ENCODE data around the gene ENOX1.

ENOX1 gene

DNA sequence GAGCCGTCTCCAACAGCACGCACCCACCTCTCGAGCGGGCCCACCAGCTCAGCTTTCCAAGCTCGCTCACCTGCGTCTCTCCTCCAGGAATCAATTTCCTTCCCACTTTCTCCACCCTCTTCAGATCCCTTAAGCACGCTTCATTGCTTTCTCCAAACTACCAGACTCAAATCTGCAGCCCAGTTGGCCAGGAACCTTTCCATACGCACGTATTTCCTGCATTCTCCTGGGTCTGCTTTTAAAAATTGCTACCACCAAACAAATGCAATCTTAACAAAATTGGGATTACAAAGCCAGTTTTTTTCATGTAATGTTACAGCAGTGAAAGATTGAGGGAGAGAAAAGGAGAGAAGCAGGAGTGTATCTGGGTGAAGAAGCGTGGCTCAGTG is 1.5 kb downstream of the ENOX1 start:
- DNase-seq: no peak

DNA sequence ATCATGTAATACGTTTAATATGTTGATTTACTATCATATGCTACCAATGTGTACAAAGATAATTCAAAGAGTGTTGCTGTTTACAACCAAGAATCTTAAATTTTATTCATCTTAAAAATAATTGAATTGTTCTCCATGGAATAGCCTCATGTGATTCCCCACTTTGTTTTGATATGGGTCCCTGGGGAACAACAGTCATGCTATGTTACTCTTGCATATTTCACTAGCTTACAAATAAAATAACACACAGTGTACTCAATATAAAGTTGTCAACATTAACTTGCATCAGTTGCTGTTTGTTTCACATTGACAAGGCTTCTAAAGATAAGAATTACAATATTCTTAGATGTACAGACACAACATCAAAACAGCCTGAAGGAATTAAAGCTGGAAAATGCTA is 2.3 kb downstream of the ENOX1 start:
- no peak for DNase-seq

DNA sequence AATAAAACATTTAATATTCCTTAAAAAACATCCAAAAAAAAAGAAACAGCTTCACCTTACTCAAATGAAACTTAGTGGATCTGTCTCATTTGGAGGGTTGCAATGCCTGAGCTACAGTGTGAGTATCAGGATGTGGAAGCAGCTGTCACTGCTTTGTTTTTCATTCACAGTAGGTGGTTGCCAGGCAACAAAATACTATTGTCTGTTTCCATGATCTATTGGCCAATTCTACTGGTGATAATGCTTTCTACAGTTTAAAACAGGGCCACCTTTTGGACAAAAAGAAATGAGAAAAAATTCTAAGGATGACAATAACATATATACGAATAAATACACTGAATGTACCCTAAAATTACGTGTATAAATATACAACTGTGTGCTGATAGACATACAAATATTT is 3.0 kb downstream of the ENOX1 start:
- peak; percentile 78 for DNase-seq

DNA sequence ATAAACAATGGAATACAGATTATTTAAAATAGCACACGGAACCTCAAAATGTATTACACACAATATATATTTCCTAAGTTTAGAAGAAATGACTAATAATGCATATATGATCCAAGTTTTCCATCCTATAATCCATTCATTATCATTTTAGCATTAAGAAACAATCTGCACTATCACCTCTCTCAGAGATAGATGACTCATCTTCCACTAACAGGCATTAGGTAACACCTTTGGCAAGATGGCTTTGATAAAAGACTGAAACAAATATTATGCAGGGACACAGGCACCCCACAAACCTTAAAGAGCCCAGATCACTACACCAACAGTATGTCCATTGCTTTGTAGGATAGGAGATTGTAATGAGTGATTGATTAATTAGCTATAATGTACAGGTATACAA is 4.1 kb downstream of the ENOX1 start:
- no peak for DNase-seq

DNA sequence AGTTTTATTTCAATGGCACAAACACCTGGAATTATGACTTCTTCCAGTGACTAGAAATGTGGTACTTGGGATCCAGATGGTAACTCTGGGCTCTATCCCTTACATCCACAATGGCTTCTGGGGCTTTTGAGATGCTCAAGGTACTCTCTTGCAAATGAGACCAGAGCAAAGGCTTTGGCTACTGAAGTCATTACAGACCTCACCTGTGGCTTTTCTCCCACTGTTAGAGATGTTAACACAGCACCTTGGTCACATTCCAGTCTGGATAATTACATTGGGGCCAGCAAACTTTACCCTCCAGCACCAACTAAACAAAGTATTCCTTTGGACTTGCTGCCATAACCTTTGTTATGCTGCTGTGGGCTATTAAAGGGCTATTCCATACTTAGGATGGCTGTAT is 6.1 kb downstream of the ENOX1 start:
- DNase-seq: no peak

DNA sequence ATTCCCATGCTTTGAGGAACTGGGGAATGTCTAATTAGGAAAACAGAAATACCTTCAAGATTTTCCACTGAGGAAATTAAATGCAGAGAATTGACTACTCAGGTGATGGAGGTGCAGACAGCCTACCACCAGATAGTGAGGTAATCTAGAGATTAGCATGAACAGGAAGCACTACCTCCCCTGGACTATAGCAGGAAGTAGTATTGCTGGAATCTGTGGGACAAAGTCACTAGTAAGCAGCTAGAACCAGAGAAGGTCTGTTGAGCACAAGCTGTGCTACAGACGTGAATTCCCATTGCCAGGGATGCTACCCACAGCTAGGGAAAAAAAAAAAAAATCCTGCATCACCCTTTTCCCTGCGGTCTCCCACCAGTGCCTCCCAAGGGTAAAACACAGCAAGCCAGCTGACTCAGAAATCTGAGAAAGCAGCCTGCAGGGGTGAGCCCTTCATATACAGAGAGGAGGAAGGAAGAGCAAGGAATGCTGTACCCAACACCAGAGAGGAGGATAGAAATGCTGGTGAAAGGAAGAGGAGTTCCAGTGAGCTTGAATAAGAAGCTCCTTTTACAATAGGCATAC is 10.2 kb downstream of the ENOX1 start:
- DNase-seq: no peak

DNA sequence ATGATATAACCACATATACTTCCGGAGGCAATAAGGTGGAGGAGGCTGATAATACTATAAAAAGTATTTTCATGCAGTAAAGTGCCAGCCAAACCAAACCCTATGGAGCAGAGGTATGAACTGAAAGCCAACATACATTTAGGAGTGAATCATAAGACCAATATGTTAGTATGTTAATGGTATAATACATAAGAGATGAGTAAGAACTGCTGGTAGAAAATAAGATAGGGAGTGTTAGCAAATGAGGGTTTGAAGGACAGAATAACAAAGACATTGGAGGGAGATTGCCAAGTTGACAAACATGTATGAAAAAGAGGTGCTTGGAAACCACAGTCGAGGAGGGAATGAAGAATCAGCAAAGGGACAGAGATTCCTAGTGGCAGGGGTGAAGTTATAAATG is 10.8 kb downstream of the ENOX1 start:
- DNase-seq: no peak

DNA sequence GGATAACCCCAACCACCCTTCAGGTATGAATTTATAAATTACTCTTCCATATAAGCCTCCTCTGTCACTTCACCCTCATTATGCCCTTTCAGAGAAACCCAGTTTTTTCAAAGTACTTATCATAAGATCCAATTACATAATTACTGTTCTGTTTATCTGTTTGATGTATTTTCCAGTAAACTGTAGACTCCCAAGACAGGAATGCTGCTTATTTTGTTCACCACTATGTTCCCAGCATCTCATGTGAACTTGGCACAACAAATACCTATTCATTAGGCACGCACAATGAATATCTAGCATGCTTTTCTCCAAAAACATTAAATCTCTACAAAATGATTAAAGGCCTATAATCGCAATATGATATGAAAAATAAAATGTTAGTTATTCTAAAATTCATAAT is 13.2 kb downstream of the ENOX1 start:
- DNase-seq: no peak

DNA sequence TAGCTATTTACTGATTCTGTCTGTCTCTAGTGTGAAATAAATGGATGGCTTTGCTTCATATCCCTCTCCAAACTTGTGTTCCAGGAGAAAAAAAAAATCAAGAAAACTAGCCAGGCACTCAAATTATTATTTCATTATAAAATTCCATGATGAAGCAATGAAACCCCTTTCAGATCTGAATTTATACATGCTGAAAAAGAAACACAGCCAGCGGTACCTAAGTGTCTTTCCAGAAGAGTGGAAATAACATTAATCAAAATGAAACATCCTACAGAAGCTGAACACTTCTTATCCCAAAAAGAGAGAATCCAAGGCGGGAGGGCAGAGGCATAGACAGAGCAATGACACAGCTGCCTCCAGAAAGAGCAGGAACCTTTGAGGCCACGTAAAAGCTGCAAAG is 15.9 kb downstream of the ENOX1 start:
- no peak for DNase-seq

DNA sequence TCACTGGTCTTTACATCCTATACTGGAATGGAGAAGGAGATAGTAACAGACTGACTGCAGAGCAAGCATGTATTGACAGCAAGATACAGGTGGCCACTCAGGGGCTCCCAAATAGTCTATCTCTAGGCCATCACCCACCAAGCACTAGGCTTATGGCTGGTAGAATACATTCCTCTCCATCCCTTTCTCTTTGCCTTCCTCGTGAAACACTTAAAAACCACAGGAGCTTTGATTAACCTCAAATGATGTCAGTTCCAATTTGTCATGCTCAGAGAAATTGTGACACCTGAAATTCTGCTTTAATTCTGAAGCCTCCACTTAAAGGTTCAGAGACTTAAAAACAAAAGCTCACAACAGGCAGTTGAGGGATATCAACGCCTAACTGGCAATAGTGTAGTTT is 17.2 kb downstream of the ENOX1 start:
- no peak for DNase-seq

DNA sequence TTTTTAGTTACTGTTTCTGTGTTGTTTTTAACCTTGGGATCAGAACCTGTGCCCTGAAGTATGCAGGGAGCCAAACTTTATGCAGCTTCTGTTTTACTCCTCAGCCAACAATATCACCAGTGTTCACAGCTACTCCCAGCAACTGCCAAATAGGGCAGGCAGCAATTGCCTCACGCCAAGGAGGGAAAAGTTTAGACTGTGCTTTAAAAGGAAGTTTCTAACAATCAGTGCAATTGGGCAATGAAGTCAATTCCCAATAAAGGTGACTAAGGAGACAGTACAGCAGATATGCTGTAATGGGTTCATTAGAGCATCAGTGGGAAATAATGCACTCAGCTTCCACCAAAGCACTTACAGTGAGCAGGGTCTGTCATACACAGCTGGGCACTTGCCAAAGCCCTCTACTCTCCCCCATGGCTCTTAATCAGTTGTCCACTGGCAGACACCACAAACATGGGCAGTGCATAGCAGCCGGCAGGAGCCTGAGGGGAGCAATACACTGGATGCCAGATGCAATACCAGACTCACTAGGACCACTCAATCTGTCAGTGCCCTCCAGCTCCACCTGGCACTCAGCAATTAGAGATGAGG is 19.3 kb downstream of the ENOX1 start:
- no peak for DNase-seq

DNA sequence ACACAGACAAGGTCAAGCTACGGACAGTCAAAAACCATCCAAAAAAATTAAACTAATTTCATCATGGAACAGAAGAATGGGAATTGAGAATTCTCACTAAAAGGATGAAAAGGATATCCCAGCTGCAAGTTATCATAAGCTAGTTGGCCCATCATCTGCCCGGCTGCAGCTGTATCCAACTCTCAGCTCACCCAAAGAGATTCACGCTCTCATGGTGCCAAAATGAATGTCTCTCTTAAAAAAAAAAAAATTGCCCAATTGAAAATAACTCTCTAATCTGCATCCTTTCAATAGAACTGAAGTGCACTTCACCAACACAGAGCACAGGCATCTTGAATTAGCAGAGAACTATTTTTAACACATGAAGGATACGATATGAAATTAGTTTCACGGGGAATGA is 20.0 kb downstream of the ENOX1 start:
- no peak for DNase-seq

DNA sequence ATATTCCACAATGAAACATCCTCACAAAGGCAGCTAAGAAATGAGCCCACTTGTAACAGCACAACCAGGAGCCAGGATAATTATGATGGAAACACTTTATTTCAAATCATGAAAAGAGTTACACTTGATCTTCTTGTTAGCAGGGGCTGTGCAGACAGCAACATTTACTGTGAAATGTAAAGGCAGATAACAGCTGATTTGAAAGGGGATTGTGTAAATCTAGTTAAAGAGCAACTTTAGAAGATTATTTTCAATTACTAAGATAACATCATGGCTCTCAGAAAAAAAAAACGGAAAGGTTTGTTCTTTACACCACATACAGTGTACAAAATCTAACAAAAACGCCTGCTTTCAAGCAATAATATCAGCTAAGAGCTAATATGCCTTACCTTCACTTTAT is 22.4 kb downstream of the ENOX1 start:
- DNase-seq: no peak

DNA sequence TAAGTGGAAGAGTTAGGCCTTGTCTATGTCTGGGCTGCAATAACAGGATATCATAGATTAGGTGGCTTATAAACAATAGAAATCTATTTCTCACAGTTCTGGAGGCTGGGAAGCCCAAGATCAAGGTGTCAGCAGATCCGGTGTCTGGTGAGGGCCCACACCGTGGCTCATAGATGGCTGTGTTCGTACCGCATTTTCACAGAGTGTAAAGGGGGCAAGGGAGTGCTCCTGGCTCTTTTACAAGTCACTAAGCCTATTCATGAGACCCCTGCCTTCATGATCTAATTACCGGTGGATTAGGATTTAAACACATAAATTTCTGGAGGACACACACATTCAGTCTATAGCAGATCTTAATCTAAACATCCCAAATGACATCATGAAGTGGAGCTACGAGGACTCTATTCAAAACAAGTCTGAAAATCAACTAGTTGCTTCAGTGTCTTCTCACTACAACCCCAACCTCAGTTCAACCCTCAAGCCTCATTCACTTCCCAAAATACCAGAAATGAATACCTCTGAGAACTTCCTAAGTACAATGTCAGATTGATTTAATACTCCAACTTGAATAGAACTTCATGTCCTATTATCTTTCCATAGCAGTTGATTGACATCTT is 23.5 kb downstream of the ENOX1 start:
- DNase-seq: no peak

DNA sequence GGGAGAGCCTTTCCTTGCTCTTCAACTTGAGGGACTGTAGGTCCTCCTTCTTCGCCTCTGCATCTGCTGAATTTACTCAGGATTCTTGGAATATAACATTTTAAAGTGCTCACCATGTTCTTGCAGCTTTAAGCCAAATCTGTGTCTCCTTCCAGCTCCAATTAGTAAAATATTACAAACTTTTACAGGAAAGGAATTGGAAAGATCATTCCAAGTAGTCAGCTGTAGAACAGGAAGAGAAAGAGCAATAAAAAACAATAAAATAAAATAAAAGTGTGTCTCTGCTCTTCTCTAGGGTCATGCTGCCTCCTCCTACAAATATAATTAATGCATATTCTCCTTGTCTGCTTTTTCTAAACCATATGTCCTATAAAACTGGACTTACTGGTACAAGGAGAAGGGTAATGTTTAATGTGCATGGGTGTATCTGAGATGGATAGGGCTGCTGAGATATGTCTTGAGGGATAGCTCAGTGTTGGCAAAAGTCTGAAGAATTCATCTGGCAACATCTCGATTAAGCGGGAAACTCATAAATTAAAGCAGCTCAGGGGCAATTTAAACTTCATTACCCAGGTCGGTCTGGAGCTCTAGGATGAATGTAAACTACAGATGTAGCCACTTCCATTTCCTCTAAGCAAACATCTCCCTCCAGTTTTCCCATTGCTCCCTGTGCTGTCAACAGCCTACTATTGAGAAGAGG is 25.0 kb downstream of the ENOX1 start:
- no peak for DNase-seq

DNA sequence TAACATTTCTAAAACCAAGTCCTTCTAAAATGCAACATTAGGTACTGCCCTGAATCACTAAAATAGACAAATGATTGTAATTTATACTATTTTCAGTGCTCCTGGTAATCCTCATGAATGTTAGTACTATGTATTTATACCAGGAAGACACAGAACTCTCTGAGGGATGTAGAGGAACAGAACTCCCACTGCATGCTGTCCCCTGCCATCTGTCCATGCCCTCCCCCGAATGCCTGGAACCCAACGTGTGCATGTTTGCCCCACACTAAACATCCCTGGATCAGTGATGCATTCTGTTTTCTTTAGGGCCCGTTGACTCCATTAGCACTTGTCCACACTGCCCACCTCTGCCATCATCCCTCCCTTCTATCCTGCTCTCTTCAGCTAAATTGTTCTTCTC is 26.5 kb downstream of the ENOX1 start:
- DNase-seq: no peak

DNA sequence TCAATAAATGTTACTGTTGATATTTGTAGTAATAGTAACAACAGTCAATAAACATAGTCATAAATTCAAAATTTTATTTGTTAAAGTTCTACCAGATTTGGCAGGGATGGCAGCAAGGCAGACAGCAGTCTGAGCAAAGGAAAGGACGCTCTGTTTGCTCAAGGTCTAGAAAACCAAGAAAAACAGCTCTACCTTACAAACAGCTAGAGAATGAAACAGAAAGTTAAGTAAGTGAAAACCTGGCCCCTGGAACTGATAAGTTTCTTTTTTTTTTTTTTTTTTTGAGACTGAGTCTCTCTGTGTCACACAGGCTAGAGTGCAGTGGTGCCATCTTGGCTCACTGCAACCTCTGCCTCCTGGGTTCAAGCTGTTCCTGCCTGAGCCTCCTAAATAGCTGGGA is 27.9 kb downstream of the ENOX1 start:
- DNase-seq: no peak

DNA sequence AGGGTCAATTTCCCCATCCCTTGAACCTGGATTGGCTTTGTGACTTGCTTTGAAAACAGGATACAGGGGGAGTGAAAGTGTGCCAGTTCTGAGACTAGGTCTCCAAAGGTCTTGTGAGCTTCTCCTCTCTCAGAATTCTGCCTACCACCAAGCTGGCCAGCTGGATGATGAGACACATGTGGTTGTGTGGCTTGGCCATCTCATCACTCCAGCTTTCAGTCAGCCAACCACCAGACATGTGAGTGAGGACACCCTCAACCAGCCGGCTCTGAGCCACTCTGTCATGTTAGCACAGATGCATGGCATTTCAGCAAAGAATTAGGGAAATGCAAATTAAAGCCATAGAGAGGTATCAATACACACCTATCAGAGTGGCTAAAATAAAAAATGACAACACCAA is 29.5 kb downstream of the ENOX1 start:
- DNase-seq: no peak

DNA sequence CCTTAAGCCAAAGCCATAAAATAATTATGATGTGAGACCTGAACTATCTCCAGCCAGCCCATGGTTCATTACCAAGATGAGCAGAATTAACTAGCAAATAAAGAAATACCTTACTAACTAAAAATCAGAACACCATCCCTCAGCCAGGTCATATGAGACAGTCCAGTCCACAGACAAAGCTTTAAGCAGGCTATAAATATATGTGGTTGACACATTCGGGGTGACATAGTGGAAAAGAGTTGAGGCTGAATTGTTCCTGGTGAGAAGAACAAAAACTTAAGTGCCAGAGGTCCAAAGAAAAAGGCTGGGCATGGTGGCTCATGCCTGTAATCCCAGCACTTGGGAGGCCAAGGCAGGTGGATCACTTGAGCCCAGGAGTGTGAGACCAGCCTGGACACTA is 30.9 kb downstream of the ENOX1 start:
- DNase-seq: no peak

DNA sequence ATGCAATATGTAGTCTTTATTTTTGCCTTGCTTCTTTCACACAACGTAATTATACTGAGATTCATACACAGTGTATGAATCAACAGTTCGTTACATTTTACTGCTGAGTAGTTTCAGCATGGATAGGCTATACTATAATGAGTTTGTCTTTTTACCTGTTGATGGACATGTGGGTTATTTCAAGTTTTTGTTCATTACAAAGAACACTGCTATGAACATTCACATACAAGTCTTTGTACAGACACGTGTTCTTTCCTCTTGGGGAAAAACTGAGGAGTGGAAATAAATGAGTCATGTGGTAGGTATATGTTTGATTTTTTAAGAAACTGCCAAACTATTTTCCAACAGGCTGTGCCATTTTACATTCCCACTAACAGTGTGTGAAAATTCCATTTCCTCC is 35.1 kb downstream of the ENOX1 start:
- no peak for DNase-seq

DNA sequence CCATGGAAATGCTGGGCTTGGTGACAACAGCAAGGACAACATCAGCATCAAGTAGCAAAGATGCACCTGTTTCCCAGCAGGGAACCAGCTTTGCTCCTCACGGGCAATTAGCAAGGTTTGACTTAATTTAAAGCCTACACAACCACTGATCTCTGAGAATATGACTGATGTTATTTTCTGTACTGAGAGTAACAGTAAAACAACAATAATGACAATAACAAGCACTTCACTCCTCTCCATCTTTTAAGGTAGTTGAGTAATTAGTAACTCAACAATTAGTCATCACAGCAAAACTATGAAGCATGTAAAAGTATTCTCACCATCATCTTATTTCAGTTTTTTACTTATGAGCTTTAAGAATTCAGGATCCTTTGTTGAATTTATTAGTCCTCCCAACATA is 37.3 kb downstream of the ENOX1 start:
- DNase-seq: no peak

DNA sequence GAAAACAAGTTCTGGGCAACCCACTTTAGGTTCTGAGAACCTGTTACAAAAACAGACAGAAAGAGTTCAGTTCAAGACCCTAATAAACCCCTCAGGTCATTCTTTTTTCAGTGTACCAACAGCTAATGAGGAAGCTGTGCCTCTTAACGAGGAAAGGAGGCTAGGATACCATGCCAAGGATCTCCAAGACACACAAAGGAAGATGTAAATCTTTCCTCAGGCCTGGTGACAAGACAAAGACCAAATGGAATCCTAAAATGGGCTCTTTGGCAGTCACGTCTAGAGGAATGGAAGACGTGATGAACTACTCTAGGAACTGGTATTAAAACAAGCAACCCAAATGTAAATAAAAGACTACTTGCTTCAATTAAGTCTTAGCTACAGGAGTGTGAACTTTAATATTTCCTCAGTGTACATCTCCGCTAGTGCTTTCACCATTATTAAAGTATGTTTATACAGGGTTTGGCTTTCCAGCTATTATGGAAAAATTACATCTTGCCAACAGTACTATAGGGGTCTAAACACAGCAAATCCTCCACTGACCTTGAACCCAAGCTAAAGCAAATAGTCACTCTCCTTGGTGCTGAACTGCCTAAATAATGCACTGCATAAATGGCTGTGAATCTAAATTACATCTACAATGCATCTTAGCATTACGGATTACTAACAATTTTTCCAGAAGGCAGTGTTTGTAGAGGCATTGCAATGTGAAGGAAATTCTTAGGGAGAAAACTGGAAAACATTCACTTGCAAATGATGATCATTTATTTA is 42.3 kb downstream of the ENOX1 start:
- DNase-seq: no peak

DNA sequence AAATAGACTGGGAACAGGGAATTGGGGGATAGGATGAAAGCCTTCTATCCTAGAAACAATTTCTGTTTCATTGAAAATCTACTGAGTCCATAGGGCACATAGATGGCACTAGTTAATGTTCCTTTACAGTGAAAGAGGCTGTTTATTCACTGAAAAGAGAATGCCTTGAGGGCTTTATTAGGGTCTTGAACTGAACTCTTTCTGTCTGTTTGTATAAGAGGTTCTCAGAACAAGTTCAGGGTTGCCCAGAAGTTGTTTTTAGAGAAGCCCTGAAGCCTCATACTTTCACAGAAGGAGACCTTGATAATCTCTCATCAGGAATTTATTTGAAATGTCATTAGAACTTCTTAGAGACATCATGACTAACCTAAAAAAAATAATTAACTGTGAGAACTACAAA is 43.9 kb downstream of the ENOX1 start:
- no peak for DNase-seq
